ENCODE measurements around the gene TMEM37. TPM values are rescaled to one million over a fixed set of nuclear protein-coding genes. Genes with fewer than 3 reads are reported as not detected.

The TMEM37 gene
- total and polyA plus RNA-seq, 2 of the 13 experiments (the other 11 are each of a cell fraction or from before 2014, with no cell fraction given) = 37.7 to 115 TPM

- no peak for TF ChIP-seq ARID3A (IDR thresholded peaks at IDR 0.05; ENCODE audit: low read depth, low read length)
- 0 out of 2 replicates have a peak, but pooled peaks have one; percentile 49 for TF ChIP-seq EEA1 (CRISPR knock-in tag; IDR thresholded peaks at IDR 0.05; ENCODE audit: borderline replicate concordance)
- TF ChIP-seq ZSCAN21 (CRISPR knock-in tag; IDR thresholded peaks at IDR 0.05; ENCODE audit: borderline replicate concordance) = no peak
- TF ChIP-seq ZNF720 (CRISPR knock-in tag; IDR thresholded peaks at IDR 0.05) = no peak
- no peak for TF ChIP-seq MBD4 (IDR thresholded peaks at IDR 0.05; ENCODE audit: borderline replicate concordance, low read length)
- no peak; the same call in 1 of the 2 replicates for TF ChIP-seq BRD4 (CRISPR knock-in tag; IDR thresholded peaks at IDR 0.05)
- no peak for TF ChIP-seq ZNF292 (CRISPR knock-in tag; IDR thresholded peaks at IDR 0.05; ENCODE audit: borderline replicate concordance, low read depth)
- TF ChIP-seq ZNF329 (CRISPR knock-in tag; IDR thresholded peaks at IDR 0.05; ENCODE audit: low read depth) = no peak
- no peak; a peak in 1 of 4 replicates for TF ChIP-seq HMGXB4 (CRISPR knock-in tag; IDR thresholded peaks at IDR 0.05; ENCODE audit: borderline replicate concordance in 1 of 2, low read depth in 1 of 2)
- no peak for TF ChIP-seq HOMEZ (CRISPR knock-in tag; IDR thresholded peaks at IDR 0.05; ENCODE audit: low read depth)
- no peak for TF ChIP-seq U2AF2 (IDR thresholded peaks at IDR 0.05; ENCODE audit: low read depth, low read length)
- 0 out of 2 replicates have a peak, but pooled peaks have one; percentile 65 for TF ChIP-seq IRF9 (CRISPR knock-in tag; IDR thresholded peaks at IDR 0.05; ENCODE audit: borderline replicate concordance)
- no peak for TF ChIP-seq TSC22D2 (CRISPR knock-in tag; IDR thresholded peaks at IDR 0.05; ENCODE audit: borderline replicate concordance)
- no peak for TF ChIP-seq EP300 (IDR thresholded peaks at IDR 0.05; ENCODE audit: low read depth in 2 of 2, low read length in 2 of 2)
- no peak for TF ChIP-seq EP300 (CRISPR knock-in tag; IDR thresholded peaks at IDR 0.05; ENCODE audit: borderline replicate concordance)
- no peak for TF ChIP-seq FOXK1 (CRISPR knock-in tag; IDR thresholded peaks at IDR 0.05; ENCODE audit: borderline replicate concordance, low read depth)
- no peak for TF ChIP-seq MIER3 (CRISPR knock-in tag; IDR thresholded peaks at IDR 0.05; ENCODE audit: borderline replicate concordance)
- no peak for TF ChIP-seq MYNN (CRISPR knock-in tag; IDR thresholded peaks at IDR 0.05; ENCODE audit: low read depth)
- TF ChIP-seq ELF3 (CRISPR knock-in tag; IDR thresholded peaks at IDR 0.05) = no peak
- TF ChIP-seq SP140L (CRISPR knock-in tag; IDR thresholded peaks at IDR 0.05; ENCODE audit: borderline replicate concordance) = no peak
- 0 out of 2 replicates have a peak, but pooled peaks have one; percentile 46 for TF ChIP-seq ZNF615 (CRISPR knock-in tag; IDR thresholded peaks at IDR 0.05; ENCODE audit: borderline replicate concordance)
- no peak for TF ChIP-seq ZMYM4 (CRISPR knock-in tag; IDR thresholded peaks at IDR 0.05)
- no peak for TF ChIP-seq ZFP41 (CRISPR knock-in tag; IDR thresholded peaks at IDR 0.05; ENCODE audit: borderline replicate concordance)
These were observed 7.2 kb downstream of the TMEM37 start (continued) for GRCh38 chr2:119438726-119439284.

Data from HepG2 (cell line).